PC-3 (cell line): Measurements from ENCODE around the gene NEUROG1. TPM values are rescaled to one million over a fixed set of nuclear protein-coding genes. Genes with fewer than 3 reads are reported as not detected.

ENCODE experiments used
- ATAC-seq: fragments of 200-7000 bp; cut with Tn5 transposase; 2 replicates; pipeline ENCODE4 v1.9.1; 2020; ENCODE audit warnings: mild to moderate bottlenecking, moderate library complexity
- BruUV-seq: library from RNA; stranded (reverse); fragments of 400-500 nt; replicated peaks from 2 replicates; lab custom pipeline; 2021; lab: Mats Ljungman, UMichigan
- CTCF ChIA-PET: fragments of 300-600 bp; sonication (Branson Sonifier 250); formaldehyde crosslinking; loops from one replicate; lab custom pipeline; 2022; ENCODE audit warnings: antibody characterized with exemption; lab: Charles Lee
- POLR2A ChIA-PET: fragments of 300-600 bp; sonication (Branson Sonifier 250); formaldehyde crosslinking; loops from one replicate; lab custom pipeline; 2022; ENCODE audit warnings: antibody characterized with exemption; ENCODE audit not compliant: unreplicated experiment; lab: Charles Lee
- DNase-seq: peaks from one replicate; pipeline ENCODE4 v3.0.0-alpha.2; 2015
- H2AFZ ChIP-seq: fragments of 300-600 bp; sonication (generic); 2 replicates; pipeline ENCODE4 v1.6.0; 2016; ENCODE audit warnings: antibody characterized with exemption, low read length
- H3F3A ChIP-seq: fragments of 300-600 bp; sonication (generic); one replicate; pipeline ENCODE4 v1.6.0; 2017; ENCODE audit warnings: antibody characterized with exemption, low read length, control low read depth, mild to moderate bottlenecking; ENCODE audit not compliant: unreplicated experiment
- H3K27ac ChIP-seq: fragments of 300-600 bp; sonication (generic); 2 replicates; pipeline ENCODE4 v1.5.1; 2016; ENCODE audit warnings: mild to moderate bottlenecking, low read length
- H3K27me3 ChIP-seq: fragments of 300-600 bp; sonication (generic); 2 replicates; pipeline ENCODE4 v1.6.1; 2016; ENCODE audit warnings: low read length, mixed read lengths
- H3K36me3 ChIP-seq: fragments of 300-600 bp; sonication (generic); 2 replicates; pipeline ENCODE4 v1.6.1; 2016; ENCODE audit warnings: low read depth, mixed run types, low read length, mixed read lengths
- H3K4me1 ChIP-seq: fragments of 300-600 bp; sonication (generic); 2 replicates; pipeline ENCODE4 v1.5.1; 2016; ENCODE audit warnings: low read length; ENCODE audit not compliant: insufficient read depth
- H3K4me2 ChIP-seq: fragments of 300-600 bp; sonication (generic); 2 replicates; pipeline ENCODE4 v1.6.0; 2016; ENCODE audit warnings: low read length
- H3K4me3 ChIP-seq: fragments of 300-600 bp; sonication (generic); 2 replicates; pipeline ENCODE4 v1.5.1; 2016; ENCODE audit warnings: mild to moderate bottlenecking, low read length, mixed read lengths
- H3K79me2 ChIP-seq: fragments of 300-600 bp; sonication (generic); 2 replicates; pipeline ENCODE4 v1.6.1; 2017; ENCODE audit warnings: low read length, mixed read lengths
- H3K9ac ChIP-seq: fragments of 300-600 bp; sonication (generic); 2 replicates; pipeline ENCODE4 v1.6.0; 2016; ENCODE audit warnings: mild to moderate bottlenecking, low read length
- H3K9me2 ChIP-seq: fragments of 300-600 bp; sonication (generic); replicated peaks from 2 replicates; pipeline ENCODE4 v1.6.1; 2016; ENCODE audit warnings: mixed run types, low read length, mixed read lengths
- H3K9me3 ChIP-seq: fragments of 300-600 bp; sonication (generic); 2 replicates; pipeline ENCODE4 v1.6.1; 2016; ENCODE audit warnings: low read length, mixed read lengths
- H4K20me1 ChIP-seq: fragments of 300-600 bp; sonication (generic); 2 replicates; pipeline ENCODE4 v1.6.1; 2016; ENCODE audit warnings: low read length, mixed read lengths
- CTCF ChIP-seq: fragments of 300-600 bp; sonication (generic); conservative IDR thresholded peaks from 2 replicates; pipeline ENCODE4 v1.5.1; 2017; ENCODE audit warnings: antibody characterized with exemption, low read depth, mild to moderate bottlenecking, low read length
- EZH2 ChIP-seq: fragments of 300-600 bp; sonication (generic); IDR thresholded peaks from one replicate; pipeline ENCODE4 v1.6.1; 2017; ENCODE audit warnings: antibody characterized with exemption, mild to moderate bottlenecking, low read length; ENCODE audit not compliant: unreplicated experiment
- EZH2phosphoT487 ChIP-seq: fragments of 300-600 bp; sonication (generic); IDR thresholded peaks from 2 replicates; pipeline ENCODE4 v1.6.1; 2018; ENCODE audit warnings: mild to moderate bottlenecking, antibody characterized with exemption, low read length, borderline replicate concordance
- intact Hi-C: fragments of 100-400 bp; cut with micrococcal nuclease; formaldehyde crosslinking; loops from 2 replicates; pipeline ENCODE4 v1.9.0; 2023
- total RNA-seq: library from RNA; depleted of rRNA; stranded (reverse); fragments of >200 nt; gene quantifications from 2 replicates; pipeline ENCODE4 v1.2.3, GENCODE V29; 2014

NEUROG1 gene
- total RNA-seq, 1 experiment from 2014 or later: not detected

DNA sequence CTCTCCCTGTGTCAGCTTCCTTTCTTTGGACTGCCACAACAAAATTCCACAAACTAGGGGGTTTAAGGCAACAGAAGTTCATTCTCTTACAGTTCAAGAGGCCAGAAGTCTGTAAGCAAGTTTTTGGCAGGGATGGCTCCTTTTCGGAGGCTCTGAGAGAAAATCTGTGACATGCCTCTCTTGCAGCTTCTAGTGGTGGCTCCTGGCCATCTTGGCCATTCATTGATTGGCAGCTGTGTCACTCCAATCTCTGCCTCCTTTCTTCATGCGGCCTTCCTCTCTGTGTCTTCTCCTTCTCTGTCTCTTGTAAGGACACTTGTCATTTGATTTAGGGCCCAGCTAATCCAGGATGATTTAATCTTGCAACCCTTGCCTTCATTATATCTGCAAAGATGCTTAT is 2.0 kb upstream of the NEUROG1 start:
- ATAC-seq: no peak
- ChIA-PET POLR2A (no interaction called here), CTCF (no interaction called here)
- Histone ChIP-seq H2AFZ (no peak overlapping the region), H3K79me2 (no peaks in the 10 kb centered on the region), H3K9me2 (no peaks in the 10 kb centered on the region), H3F3A (no peaks in the 10 kb centered on the region), H4K20me1 (no peaks in the 10 kb centered on the region), H3K27me3 (peaks cover 42% of the 10 kb centered on the region), H3K4me2 (no peak overlapping the region), H3K36me3 (no peaks in the 10 kb centered on the region), H3K27ac (no peak overlapping the region), H3K9ac (no peak overlapping the region), H3K9me3 (no peaks in the 10 kb centered on the region), H3K4me1 (no peaks in the 10 kb centered on the region), H3K4me3 (no peak overlapping the region)
- intact Hi-C loops: no loop called here
- TF ChIP-seq EZH2phosphoT487: no peak
- TF ChIP-seq EZH2: no peak
- no peak for TF ChIP-seq CTCF
- no TSS peak for BruUV-seq
- no peak for DNase-seq

DNA sequence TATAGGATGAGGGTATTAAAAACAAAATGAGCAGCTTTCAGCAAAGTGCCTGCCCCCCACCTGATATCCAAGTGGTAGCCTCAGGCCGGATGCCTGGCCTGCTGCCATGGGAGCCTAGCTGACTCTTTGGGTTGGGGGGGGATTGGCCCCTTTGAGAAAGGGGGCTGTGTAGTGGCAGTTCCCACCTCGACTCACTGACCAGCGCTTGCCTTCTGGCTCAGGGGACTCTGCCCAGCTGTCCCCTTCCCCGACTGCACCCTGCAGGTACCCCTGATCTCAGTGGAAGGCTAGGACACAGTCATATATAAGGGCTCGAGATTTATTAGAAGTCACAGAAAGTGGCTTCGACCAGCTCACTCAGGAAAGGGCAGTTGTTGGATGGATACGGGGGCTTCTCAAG is 1.5 kb upstream of the NEUROG1 start:
- Histone ChIP-seq H3K36me3 (no peaks in the 10 kb centered on the region), H3K9ac (no peak overlapping the region)
- intact Hi-C loops: no loop called here

More for the DNA sequence above, 1.5 kb upstream of the NEUROG1 start:
- TF ChIP-seq EZH2phosphoT487 (no peak), CTCF (no peak), EZH2 (no peak)
- POLR2A ChIA-PET: no interaction called here
- Histone ChIP-seq H3K4me2 (no peak overlapping the region), H3K79me2 (no peaks in the 10 kb centered on the region), H3K9me2 (no peaks in the 10 kb centered on the region), H3F3A (no peaks in the 10 kb centered on the region), H3K4me1 (no peaks in the 10 kb centered on the region), H3K27ac (no peak overlapping the region), H2AFZ (no peak overlapping the region), H3K27me3 (peaks cover 42% of the 10 kb centered on the region), H4K20me1 (no peaks in the 10 kb centered on the region), H3K4me3 (no peak overlapping the region), H3K9me3 (no peaks in the 10 kb centered on the region)
- CTCF ChIA-PET: no interaction called here
- no peak for DNase-seq
- BruUV-seq: no TSS peak
- no peak for ATAC-seq
